Measurements from ENCODE around the gene DYRK2.
A peak's percentile ranks its signal among the peaks of the same experiment; 100 is the strongest.

Gene DYRK2

GRCh38 chr12:67702136-67702535, 53.6 kb downstream of the DYRK2 start:
- no peak for DNase-seq (ENCODE audit: low spot score)
- no peak for TF ChIP-seq CTCF (IDR thresholded peaks at IDR 0.05; ENCODE audit: extremely low read depth, missing control alignments)

GRCh38 chr12:67704071-67704470, 55.5 kb downstream of the DYRK2 start:
- DNase-seq (ENCODE audit: low spot score): no peak
- TF ChIP-seq CTCF (IDR thresholded peaks at IDR 0.05; ENCODE audit: extremely low read depth, missing control alignments): no peak

GRCh38 chr12:67705394-67706370, 57.1 kb downstream of the DYRK2 start:
- no peak for TF ChIP-seq CTCF (IDR thresholded peaks at IDR 0.05; ENCODE audit: extremely low read depth, missing control alignments)
- DNase-seq (ENCODE audit: low spot score): no peak

GRCh38 chr12:67709367-67709954, 60.9 kb downstream of the DYRK2 start:
- DNase-seq (ENCODE audit: low spot score): no peak
- TF ChIP-seq CTCF (IDR thresholded peaks at IDR 0.05; ENCODE audit: extremely low read depth, missing control alignments): no peak

GRCh38 chr12:67710582-67710981, 62.0 kb downstream of the DYRK2 start:
- TF ChIP-seq CTCF (IDR thresholded peaks at IDR 0.05; ENCODE audit: extremely low read depth, missing control alignments): no peak
- DNase-seq (ENCODE audit: low spot score): peak; percentile 46

GRCh38 chr12:67712011-67712410, 63.5 kb downstream of the DYRK2 start:
- DNase-seq (ENCODE audit: low spot score): no peak
- TF ChIP-seq CTCF (IDR thresholded peaks at IDR 0.05; ENCODE audit: extremely low read depth, missing control alignments): no peak

- DNase-seq (ENCODE audit: low spot score): no peak
- no peak for TF ChIP-seq CTCF (IDR thresholded peaks at IDR 0.05; ENCODE audit: extremely low read depth, missing control alignments)
These were observed 66.1 kb downstream of the DYRK2 start for GRCh38 chr12:67714648-67715047.

All from GM20000 (cell line).